HG03558 (cell line): Measurements from ENCODE around the gene MYO18A.

Source experiments
- ATAC-seq: cut with Tn5 transposase; IDR thresholded peaks from one replicate; pipeline ENCODE4 v1.9.1; 2021; ENCODE audit warnings: moderate number of reproducible peaks; ENCODE audit not compliant: unreplicated experiment; ENCODE audit errors: extremely low read depth

The MYO18A gene

DNA sequence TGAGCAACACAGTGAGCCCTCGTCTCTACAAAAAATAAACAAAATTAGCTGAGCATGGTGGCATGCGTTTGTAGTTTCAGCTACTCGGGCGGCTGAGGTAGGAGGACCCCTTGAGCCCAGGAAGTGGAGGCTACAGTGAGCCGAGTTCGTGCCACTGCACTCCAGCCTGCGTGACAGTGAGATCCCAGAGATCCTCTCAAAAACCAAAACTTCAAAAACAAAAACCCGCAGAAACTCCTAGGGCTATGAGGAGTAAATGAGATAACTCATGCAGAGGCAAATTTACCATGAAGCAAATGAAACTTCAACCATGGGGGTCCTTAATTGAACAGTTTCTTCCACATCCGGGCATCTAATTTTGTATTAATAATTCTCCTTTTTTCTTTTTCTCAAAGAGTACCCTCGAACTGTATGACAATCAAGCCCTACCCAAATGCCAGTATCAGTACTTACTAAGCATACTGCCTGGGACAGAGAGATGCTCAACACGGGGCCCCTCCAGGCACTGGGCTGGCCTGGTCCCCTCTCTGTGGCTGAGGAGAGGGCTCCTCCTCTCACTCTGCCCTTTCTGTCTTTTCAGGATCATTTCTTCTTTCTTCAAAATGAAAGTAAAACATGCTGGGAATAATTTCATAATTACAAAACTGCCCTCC is 138.0 kb downstream of the MYO18A start:
- ATAC-seq = no peak

DNA sequence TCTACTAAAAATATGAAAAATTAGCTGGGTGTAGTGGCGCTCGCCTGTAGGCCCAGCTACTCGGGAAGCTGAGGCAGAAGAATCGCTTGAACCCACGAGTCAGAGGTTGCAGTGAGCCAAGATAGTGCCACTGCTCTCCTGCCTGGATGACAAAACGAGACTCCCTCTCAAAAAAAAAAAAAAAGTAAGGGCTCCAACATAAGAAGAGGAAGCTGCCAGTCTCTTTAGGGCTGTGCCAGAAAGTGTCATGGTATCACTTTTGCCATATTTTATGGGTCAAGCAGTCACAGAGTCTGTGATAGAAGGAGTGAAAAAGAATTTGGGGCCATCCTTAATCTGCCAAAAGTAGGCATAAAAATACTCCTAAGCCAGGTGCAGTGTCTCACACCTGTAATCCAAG is 138.6 kb downstream of the MYO18A start:
- no peak for ATAC-seq

DNA sequence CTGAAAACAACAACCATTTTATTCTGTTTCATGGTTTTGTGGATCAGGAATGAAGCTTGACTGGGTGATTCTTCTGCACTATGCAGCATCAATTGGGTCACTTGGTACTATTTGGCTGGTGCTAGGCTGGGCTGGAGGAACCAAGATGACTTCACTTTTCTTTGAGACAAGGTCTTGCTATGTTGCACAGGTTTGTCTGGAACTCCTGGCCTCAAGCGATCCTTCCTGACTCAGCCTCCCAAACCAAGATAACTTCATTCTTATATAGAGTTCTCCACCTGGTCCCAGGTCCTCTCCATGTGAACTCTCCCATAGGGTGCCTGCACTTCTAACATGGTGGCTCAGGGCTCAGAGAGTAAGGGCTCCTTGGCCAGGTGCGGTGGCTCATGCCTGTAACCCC is 139.1 kb downstream of the MYO18A start:
- ATAC-seq = no peak

DNA sequence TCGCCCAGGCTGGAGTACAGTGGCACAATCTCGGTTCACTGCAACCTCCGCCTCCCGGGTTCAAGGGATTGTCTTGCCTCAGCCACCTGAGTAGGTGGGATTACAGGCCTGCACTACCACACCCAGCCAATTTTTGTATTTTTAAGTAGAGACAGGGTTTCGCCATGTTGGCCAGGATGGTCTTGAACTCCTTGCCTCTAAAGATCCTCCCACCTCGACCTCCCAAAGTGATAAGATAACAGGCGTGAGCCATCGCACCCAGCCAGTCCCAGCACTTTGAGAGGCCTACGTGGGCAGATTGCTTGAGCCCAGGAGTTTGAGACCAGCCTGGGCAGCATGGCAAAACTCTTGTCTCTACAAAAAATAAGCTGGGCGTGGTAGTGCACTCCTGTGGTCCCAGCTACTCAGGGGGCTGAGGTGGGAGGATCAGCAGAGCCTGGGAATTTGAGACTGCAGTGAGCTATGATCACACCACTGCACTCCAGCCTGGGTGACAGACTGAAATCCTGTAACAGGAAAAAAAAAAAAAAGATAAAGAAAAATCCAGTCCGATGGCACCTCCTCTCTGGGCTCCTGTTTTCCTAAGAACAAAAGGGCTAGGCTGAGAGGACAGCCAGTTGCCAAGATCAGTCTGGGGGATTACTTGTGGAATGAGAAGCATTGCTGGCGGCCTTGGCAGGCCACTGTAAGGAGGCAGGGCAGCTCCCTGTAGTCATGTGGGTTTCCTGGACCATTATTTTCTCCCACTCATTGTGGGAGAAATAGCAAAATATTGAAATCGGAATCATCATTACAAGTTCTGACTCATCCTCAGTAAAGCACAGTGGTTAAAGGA is 140.2 kb downstream of the MYO18A start:
- ATAC-seq = no peak

DNA sequence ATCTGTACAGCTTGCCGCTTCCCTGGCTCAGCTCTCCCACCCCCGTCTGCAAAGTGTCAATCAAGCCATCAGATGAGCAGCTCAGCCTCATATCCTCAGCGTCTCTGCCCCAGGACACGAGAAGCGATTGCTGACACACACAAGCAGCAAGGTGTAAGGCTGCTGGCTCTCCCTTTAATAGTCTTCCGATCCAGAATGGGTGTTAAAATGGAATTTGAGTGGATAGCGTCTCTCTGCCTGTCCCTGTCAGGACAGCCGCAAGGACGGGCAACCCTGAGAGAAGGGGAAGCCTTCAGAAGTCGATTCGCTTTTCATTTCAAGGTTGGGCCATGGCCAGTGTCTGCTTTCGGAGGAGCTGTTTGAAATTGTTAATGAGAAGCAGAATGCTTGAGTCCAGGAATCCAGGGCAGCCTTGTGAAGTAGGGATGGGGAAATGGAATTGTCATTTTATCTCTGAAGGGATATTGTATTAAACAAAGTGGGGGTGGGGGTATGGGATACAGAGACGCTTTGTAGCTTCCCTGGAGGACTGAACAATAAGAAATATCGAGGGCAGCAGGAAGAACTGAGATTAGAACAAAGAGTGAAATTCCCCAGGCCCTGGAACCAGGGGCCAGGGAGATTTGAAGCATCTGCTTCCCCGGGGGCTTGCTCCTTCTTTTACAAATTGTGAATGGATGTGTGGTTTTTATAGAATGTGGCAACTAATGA is 142.0 kb downstream of the MYO18A start:
- ATAC-seq = no peak

DNA sequence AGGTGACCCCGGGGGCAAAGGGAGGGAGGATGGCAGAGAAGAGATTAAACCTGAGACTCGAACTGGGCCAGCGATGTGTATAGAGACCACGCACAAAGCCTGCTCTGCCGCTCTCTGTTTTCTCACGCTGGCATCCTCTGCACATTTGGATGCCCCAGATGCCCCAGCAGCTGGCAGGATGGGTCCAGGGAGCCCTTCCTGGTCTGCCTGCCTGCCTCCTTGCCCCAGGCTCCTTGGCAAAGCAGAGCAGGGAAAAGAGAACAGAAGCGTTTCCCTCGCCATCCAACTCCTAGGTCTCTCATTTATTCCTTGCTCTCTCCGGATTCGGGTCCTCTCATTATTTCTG is 142.5 kb downstream of the MYO18A start:
- no peak for ATAC-seq

DNA sequence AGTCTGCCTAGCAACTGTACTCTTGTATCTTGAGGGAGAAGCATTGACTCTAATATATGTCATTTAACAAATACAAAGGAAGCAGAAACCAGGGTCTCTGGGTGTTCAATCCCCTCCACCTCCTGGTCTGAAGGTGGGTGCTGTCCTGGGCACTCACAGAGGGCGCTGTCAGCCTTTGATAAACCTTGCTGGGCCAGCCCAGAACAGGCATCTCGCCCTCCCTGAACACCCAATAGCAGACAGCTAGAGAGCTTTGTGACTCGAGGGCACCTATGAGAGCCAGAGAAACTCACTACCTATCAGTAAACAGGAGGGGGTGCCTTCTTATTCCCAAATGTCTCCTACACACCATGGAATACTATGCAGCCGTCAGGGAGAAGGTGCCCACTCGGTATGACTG is 143.6 kb downstream of the MYO18A start:
- no peak for ATAC-seq

DNA sequence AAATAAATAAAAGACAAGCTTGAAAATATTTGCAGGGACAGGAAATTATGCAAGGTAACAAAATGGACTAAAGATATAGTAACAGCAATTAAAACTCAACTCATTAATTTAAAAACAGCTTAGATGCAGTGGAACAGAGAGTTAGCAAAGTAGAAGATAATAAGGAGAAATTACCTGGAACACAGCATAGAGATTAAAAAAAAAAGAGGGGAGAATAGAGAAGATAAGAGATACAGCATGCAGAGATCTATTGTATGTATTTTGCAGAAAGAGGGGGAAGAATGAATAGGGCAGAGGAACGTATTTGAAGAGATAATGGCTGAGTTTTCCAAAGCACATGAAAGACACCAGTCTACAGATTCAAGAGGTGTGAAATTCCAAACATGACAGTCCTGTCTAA is 145.7 kb downstream of the MYO18A start:
- no peak for ATAC-seq

DNA sequence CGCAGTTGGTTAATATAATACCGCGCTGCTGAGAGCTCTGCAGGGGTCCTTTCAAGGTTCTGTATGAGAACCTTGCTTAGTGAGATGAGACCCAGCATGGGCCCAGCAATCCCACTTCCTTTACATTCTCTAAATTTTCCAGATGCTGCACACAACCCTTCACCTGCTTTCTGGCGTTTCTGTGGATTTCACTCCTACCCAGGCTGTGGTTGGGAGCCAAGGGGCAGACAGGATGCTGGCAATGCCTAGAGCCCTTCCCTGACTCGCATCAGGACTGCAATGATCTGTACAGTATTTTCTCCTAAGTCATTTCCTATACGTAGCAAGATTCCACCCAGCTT is 147.4 kb downstream of the MYO18A start:
- ATAC-seq = no peak

DNA sequence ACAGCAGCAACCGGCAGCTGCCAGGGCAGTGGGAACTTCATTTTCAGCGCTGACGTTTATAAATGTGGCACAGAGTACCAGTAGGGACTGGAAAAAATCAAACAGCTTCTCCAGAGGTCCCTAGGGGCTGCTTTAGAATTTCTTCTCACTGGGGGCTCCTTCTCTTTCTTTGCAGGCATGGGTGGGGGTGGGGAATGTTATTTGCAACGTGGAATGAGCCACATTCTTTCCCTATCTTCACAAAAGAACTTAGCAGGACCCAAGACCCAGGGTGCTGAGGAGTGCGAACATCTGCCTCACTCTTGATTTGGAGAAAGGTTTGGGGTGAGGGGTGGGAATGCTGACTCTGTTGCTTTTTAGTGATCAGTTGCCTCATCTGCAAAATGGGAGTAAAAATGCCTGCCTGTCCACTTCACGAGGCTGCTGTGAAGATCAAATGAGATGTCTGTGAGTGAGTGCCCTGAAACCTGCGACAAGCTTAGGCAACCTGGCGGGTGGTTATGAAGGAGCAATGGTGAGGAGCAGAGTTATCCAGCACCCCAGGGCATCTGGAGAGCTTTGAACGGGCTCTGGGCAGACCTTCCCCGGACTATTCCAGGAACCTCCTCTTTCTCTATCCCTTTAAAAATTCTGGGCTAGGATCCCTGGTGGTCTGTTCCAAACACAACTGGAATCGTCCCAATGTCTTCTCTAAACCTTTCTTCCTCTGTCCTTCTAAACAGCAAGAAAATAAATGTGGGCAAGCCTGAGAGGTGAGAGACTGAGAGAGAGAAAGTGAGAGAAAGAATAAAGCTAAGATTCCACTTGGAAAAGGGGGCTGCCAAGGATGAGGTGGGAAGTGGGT is 148.0 kb downstream of the MYO18A start:
- no peak for ATAC-seq

DNA sequence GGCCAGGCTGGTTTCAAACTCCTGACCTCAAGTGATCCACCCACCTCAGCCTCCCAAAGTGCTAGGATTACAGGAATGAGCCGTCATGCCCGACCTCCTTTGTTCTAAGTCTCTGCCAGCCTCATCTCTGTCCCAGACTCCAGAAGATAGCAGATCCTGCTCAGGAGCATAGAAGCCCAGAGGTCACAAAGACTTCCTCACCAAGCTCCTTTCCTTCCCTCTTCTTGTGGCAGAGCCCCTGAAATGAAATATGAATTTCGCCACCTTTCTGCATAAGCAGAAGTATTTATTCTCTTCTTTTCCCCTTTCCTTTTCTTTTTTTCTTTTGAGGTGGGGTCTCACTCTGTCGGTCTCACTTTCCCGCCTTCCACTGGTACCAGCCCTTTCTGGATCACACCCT is 148.7 kb downstream of the MYO18A start:
- ATAC-seq = no peak

DNA sequence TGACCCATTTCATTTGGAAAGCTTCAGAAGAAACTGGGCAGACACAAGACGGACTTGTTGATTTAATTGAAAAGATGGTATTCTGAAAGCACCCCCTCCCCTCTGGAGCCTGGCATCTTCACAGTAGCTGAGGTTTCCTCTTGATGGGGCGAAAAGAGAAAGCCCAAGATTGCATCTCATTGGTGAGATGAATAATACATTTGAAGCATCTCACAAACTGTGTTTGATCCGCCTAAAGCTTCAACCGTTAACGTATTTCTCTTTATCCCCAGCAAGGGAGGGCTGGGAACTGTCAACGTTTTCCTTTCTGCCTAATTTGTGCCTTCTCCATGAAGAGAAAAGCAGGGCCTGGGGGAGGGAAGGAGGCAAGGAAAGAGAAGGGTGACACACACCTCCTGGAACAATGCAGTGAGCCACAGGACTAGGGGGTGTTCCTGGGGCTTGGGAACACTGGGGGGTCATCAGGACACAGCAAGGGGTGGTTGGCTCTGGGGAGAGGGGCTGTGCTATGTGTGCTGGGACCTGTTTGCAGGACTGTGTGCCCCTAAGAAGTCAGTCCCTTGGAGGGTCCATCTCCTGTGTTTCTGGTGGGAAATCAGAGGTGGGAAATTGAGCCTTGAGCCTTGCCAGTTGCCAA is 155.8 kb downstream of the MYO18A start:
- no peak for ATAC-seq

DNA sequence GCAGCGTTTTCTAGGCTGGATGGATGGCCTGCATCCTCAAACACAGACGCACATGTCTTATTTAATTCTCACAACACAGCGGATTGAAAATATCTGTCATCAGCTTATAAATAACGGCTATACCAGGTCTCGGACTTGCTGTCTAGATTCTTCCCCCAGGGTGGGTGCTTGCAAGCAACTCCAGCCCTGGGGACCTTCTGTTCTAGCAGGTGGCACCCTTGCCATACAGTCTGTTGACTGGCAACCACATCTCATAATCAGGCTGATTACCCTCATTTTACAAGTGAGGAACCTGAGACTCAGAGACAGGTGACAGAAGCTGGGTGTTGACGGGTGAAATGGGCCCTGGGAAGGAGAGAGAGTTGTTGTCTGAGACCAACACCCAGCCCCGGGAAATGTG is 158.1 kb downstream of the MYO18A start:
- ATAC-seq = no peak

DNA sequence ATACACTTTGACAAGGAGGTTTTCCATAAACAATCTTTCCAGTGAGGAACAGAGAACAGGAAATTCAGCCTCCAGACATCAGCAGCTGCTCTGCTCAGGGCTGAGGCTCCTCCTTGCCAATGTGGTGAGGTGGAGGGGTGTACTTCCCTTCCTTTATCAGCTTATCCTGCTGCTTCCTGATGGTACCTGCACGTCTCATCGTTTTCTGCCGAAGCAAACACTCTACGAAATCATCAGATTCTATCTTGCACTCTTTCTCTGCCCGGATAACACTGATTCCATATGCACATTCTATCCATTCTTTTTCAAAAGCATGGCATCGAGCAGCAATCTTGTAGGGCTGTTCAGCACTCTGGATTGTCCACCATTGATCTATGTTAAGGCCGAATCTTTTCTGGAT is 159.0 kb downstream of the MYO18A start:
- no peak for ATAC-seq
